Kidney (tissue), 14 donors: Measurements from ENCODE around the gene PTPDC1. TPM values are rescaled to one million over a fixed set of nuclear protein-coding genes. Genes with fewer than 3 reads are reported as not detected.

Experiments used
- DNase-seq, 5 donors: peaks; one replicate each; pipeline ENCODE4 v3.0.0-alpha.2; 2013 to 2020
- FAIRE-seq: peaks from 2 replicates; lab custom pipeline; 2012; peaks lifted over from hg19 to GRCh38; lab: Jason Lieb, UNC
- H3K27ac ChIP-seq, 2 donors: one replicate each; pipeline ENCODE4 v1.7.0; 2013; ENCODE audit warnings: low read depth in 2 of 2, low read length in 2 of 2, inconsistent platforms in 1 of 2
- H3K27me3 ChIP-seq: one replicate; pipeline ENCODE4 v1.7.1; 2013; ENCODE audit warnings: low read length, inconsistent platforms; ENCODE audit not compliant: control insufficient read depth, insufficient read depth
- H3K36me3 ChIP-seq, 3 donors: one replicate each; pipeline versions ENCODE4 v1.7.0 to v1.7.1; 2013; ENCODE audit warnings: low read length in 3 of 3, control low read depth in 1 of 3, inconsistent platforms in 1 of 3; ENCODE audit not compliant: insufficient read depth in 3 of 3, control insufficient read depth in 2 of 3
- H3K4me1 ChIP-seq, 3 donors: one replicate each; pipeline versions ENCODE4 v1.7.0 to v1.7.1; 2013; ENCODE audit warnings: low read length in 3 of 3, inconsistent platforms in 1 of 3, low read depth in 1 of 3; ENCODE audit not compliant: control insufficient read depth in 2 of 3, insufficient read depth in 2 of 3
- H3K4me3 ChIP-seq, 3 donors: one replicate each; pipeline versions ENCODE4 v1.7.0 to v1.8.1; 2013; ENCODE audit warnings: low read length in 3 of 3, control low read depth in 1 of 3, inconsistent platforms in 1 of 3
- H3K9ac ChIP-seq, 3 donors: one replicate each; pipeline versions ENCODE4 v1.7.0 to v1.7.1; 2013; ENCODE audit warnings: low read length in 3 of 3, control low read depth in 1 of 3, inconsistent platforms in 1 of 3
- H3K9me3 ChIP-seq, 3 donors: one replicate each; pipeline versions ENCODE4 v1.7.0 to v1.7.1; 2013; ENCODE audit warnings: low read length in 3 of 3, control low read depth in 1 of 3, inconsistent platforms in 1 of 3; ENCODE audit not compliant: control insufficient read depth in 2 of 3, insufficient read depth in 1 of 3
- intact Hi-C: fragments of 100-400 bp; cut with DNase I; formaldehyde crosslinking; loops from one replicate; pipeline ENCODE4 v1.11.1; 2022
- polyA plus RNA-seq: library from polyadenylated mRNA; stranded (reverse); fragments of 350-450 nt; fragmentation: Illumina TruSeq; extraction: RNeasy Lipid Tissue Mini Kit (QIAGEN cat#74804); gene quantifications from one replicate; pipeline ENCODE4 v1.2.3, GENCODE V29; 2014; ENCODE audit warnings: low read depth, low replicate concordance; ENCODE audit not compliant: insufficient read depth
- total RNA-seq: library from RNA; stranded (reverse); fragmentation: NEBNext Ultra II Directional; extraction: Animal tissue kit (Norgen Biotek cat#: 25700); gene quantifications from one replicate; pipeline ENCODE4 v1.2.1, GENCODE V29; 2021
- TF ChIP-seq, protein P1 (sequence below): IDR thresholded peaks from 3 replicates; pipeline ENCODE4 v1.5.1; 2012; ENCODE audit warnings: mild to moderate bottlenecking, moderate library complexity, borderline replicate concordance; ENCODE audit not compliant: insufficient read depth; ENCODE audit errors: extremely low read depth
- donor health status: control.
- donor health status: control.
- donor health status: control.
- donor health status: control.
- donor health status: control.
- donor health status: DM: yes; HTN: yes; CAD: no.
- donor health status: Normal renal cell carcinoma (clear cell type).

The PTPDC1 gene
- total and polyA plus RNA-seq, 2 donors from 2014 or later = 2.8 to 8.7 TPM

DNA sequence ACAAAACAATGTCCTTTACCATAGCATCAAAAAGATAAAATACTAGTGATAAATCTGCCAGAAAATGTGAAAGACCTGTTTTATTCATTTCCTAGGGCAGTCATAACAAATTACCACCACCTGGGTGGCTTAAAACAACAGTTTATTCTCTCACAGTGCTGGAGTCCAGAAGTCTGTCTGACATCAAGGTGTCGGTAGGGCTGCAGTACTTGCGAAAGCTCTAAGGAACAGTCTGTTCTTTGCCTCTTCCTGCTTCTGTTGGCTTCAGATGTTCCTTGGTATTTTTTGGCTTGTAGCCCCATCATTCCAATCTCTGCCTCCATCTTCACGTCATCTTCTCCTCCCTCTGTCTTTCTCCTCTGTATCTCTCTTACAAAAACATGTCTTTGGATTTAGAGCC lies 51.0 kb downstream of the PTPDC1 start:
- Histone ChIP-seq H3K4me1 (peaks cover 0 to 10% (median 5%) of the 10 kb centered on the region in 3 donors), H3K27me3 (no peaks in the 10 kb centered on the region), H3K9me3 (no peaks in the 10 kb centered on the region), H3K4me3 (no peak overlapping the region), H3K9ac (no peak overlapping the region), H3K36me3 (no peaks in the 10 kb centered on the region), H3K27ac (peak overlapping the region in 1 of 2 donors; percentile 3)
- DNase-seq (no peak), FAIRE-seq (no peak)
- TF ChIP-seq, protein P1, sequence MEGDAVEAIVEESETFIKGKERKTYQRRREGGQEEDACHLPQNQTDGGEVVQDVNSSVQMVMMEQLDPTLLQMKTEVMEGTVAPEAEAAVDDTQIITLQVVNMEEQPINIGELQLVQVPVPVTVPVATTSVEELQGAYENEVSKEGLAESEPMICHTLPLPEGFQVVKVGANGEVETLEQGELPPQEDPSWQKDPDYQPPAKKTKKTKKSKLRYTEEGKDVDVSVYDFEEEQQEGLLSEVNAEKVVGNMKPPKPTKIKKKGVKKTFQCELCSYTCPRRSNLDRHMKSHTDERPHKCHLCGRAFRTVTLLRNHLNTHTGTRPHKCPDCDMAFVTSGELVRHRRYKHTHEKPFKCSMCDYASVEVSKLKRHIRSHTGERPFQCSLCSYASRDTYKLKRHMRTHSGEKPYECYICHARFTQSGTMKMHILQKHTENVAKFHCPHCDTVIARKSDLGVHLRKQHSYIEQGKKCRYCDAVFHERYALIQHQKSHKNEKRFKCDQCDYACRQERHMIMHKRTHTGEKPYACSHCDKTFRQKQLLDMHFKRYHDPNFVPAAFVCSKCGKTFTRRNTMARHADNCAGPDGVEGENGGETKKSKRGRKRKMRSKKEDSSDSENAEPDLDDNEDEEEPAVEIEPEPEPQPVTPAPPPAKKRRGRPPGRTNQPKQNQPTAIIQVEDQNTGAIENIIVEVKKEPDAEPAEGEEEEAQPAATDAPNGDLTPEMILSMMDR = no peak
- intact Hi-C loops = no loop called here

DNA sequence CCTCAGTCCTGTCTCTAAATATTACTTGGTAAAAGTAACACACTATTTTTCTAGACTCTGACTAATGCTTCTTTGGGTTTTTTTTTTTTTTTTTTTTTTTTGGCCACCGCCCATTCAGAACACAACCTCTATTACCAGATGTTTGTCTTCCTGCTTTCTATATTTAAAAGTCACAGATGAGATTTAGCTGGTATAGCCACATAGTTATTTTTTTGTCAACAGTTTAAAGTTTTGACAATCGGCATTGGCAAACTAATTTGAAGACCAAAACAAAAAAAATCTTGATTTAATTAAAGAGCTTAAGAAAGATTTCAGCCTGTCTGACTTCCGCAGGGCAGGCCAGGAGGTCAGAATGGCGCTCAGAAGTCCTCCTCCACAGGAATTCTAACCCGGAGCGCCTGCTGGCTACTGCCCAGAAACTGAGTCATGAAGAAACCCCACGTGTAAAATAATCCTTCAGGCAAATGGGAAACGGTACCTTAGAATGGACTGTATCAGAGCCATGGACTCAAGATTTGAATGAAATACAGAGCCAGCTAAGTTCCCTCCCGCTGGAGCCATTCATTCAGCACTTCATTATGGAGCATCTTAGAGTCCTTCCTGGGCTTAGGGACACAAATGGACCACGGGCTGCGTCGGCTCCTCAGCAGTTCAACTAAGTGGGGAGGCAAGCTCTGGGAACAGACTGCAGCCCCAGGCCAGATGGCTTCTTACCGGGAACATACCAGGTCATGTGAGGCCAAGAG lies 55.6 kb downstream of the PTPDC1 start:
- FAIRE-seq (peak; percentile 70), DNase-seq (peak in 4 of 5 donors; percentile 53 to 94 (median 78))
- Histone ChIP-seq H3K4me1 (peaks cover 0 to 9% (median 6%) of the 10 kb centered on the region in 3 donors), H3K9ac (peak overlapping the region in 1 of 3 donors; percentile 27), H3K9me3 (no peaks in the 10 kb centered on the region), H3K27me3 (no peaks in the 10 kb centered on the region), H3K4me3 (peak overlapping the region in 2 of 3 donors; percentile 9 to 21), H3K27ac (peak overlapping the region; percentile 46 to 92), H3K36me3 (no peaks in the 10 kb centered on the region)
- TF ChIP-seq, protein P1 = no peak
- intact Hi-C loops = no loop called here

DNA sequence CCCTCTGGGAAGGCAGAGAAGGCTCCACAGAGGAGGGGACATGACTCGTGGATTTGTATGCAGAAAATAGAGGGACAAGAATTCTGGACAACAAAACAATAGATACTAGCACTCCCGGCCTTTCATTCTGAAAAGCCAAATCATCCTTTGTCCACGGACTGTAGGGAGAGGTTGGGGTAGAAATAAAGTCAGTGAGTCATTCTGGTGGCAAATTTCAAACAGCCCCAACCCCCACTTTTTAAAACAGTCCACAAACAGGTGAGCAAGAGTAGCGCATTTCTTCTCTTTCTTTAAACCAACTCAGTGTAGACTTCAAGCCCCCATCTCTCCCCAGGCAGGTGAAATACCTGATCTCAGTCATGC lies 56.1 kb downstream of the PTPDC1 start:
- H3K9me3 ChIP-seq = no peaks in the 10 kb centered on the region
- FAIRE-seq = no peak
- H3K27ac ChIP-seq = peak overlapping the region; percentile 46 to 92
- peak overlapping the region in 2 of 3 donors; percentile 9 to 21 for H3K4me3 ChIP-seq
- intact Hi-C loops = no loop called here
- no peaks in the 10 kb centered on the region for H3K27me3 ChIP-seq
- H3K4me1 ChIP-seq = peaks cover 0 to 8% (median 6%) of the 10 kb centered on the region in 3 donors
- TF ChIP-seq, protein P1 = no peak
- no peaks in the 10 kb centered on the region for H3K36me3 ChIP-seq
- H3K9ac ChIP-seq = peak overlapping the region in 1 of 3 donors; percentile 27
- no peak for DNase-seq
